OCI-LY1 (cell line): ENCODE data around the gene SIK2.

ENCODE experiments used
- EZH2 ChIP-seq: fragments of 200-600 bp; sonication (generic), shearing (Covaris generic); IDR thresholded peaks from 2 replicates; pipeline ENCODE4 v1.8.0; 2017; ENCODE audit warnings: borderline replicate concordance, mixed run types, mild to moderate bottlenecking, antibody characterized with exemption, low read length, moderate library complexity, mixed read lengths
- TF ChIP-seq, protein P1 (sequence below): fragments of 200-600 bp; sonication (generic), shearing (Covaris generic); IDR thresholded peaks from 2 replicates; pipeline ENCODE4 v1.5.1; 2017; ENCODE audit warnings: mild to moderate bottlenecking, antibody characterized with exemption, low read length, moderate library complexity, mixed read lengths

DNA sequence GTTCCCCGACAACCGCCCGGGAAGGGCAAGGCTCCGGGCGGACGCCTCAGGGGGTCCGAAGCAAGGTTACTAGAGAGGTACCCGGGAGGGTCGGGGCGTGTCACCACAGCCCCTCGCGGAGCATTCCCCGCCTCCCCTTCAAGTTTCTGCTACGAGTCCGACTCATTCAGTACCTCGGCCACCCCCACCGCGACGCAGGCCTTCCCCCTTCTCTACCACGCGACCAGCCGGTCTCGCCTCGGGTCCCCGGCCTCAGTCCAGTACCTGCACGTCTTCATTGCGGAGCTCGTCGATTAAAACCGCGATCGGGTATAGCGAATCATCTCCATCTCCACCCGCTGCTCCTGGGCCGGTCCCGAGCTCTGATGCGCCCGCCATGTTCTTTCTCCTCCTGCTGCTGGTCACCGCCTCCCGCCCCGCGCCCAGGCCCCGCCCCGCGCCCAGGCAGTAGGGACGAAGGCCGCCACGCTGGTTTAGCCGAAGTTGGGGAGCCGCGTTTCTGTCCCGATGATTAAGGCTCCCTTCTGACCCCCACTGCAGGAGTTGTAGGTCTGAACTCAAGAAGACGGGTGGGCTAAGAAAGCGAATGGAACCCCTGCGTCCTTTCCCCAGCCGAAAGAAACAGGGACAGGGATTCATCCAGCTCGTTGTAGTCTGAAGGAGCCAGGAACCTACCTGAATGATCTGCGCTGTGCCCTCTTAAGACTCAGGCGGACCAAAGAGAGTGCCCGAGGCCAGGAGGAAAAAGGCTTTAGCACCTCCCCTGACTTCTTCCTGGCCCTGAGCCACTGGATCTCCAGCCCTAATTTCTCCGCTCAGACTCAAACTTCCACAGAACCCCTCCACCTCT lies 164.0 kb downstream of the SIK2 start, which contains the start of gene PPP2R1B:
- TF ChIP-seq, protein P1, sequence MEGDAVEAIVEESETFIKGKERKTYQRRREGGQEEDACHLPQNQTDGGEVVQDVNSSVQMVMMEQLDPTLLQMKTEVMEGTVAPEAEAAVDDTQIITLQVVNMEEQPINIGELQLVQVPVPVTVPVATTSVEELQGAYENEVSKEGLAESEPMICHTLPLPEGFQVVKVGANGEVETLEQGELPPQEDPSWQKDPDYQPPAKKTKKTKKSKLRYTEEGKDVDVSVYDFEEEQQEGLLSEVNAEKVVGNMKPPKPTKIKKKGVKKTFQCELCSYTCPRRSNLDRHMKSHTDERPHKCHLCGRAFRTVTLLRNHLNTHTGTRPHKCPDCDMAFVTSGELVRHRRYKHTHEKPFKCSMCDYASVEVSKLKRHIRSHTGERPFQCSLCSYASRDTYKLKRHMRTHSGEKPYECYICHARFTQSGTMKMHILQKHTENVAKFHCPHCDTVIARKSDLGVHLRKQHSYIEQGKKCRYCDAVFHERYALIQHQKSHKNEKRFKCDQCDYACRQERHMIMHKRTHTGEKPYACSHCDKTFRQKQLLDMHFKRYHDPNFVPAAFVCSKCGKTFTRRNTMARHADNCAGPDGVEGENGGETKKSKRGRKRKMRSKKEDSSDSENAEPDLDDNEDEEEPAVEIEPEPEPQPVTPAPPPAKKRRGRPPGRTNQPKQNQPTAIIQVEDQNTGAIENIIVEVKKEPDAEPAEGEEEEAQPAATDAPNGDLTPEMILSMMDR: no peak
- TF ChIP-seq EZH2: no peak
